COLO829 (cell line): Measurements from ENCODE around the gene KCP.

Experiments
- DNase-seq: peaks from one replicate; pipeline ENCODE4 v3.0.0; 2012; ENCODE audit warnings: low spot score

The KCP gene

GRCh38 chr7:128939075-128939860 is 28.8 kb upstream of the KCP start:
- no peak for DNase-seq

DNA sequence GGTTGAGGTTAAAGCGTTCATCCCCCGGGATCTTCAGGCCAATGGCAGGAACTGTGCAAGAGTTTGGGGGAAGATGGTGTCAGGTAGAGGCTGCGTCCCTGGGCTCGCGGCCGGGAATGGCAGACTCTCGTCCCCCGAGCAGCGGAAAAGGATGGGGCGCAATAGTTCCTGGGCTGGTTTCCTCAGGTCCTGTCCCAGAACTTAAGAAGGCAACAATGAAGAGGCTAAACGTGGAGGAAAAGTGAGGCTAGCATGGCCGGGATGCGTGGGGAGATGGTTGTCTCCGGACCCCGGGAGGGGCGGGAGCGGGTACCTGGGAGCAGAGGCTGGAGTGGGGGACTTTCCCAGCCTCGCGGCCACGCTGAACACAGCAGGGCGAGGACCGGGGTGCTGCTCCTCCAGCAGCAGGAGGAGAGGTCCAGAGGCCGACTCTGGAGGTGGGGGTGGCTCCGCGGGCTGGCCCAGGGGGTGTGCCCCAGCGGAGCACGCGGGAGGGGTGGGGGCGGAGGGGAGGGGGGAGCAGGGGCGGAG is 28.1 kb upstream of the KCP start:
- no peak for DNase-seq

- peak; percentile 34 for DNase-seq
Observed at GRCh38 chr7:128937647-128938543, 27.4 kb upstream of the KCP start, which contains the start of gene IRF5. Gene IRF5 (plus strand): TSS chr7:128937927. CDS start chr7:128942082, 4,155 bp downstream.

- DNase-seq: no peak
Observed at GRCh38 chr7:128937271-128937646, 26.8 kb upstream of the KCP start.

DNA sequence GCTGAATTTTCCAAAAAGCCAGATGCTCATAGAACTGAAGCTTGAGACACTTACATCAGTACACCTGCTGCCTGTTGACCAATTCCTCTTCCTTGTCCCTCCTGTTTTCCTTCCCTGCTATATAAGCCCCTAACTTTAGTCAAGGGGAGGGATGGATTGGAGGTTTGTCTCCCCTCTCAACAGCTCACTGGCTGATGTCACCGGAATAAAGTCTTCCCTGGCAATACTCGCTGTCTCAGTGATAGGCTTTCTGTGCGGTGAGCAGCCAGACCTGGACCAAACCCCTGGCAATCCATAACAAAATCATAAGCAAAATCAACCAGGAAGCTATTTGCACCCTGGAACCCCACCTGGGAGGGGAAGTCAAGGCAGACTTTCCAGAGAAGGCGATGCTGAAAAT is 26.3 kb upstream of the KCP start:
- DNase-seq: no peak

DNA sequence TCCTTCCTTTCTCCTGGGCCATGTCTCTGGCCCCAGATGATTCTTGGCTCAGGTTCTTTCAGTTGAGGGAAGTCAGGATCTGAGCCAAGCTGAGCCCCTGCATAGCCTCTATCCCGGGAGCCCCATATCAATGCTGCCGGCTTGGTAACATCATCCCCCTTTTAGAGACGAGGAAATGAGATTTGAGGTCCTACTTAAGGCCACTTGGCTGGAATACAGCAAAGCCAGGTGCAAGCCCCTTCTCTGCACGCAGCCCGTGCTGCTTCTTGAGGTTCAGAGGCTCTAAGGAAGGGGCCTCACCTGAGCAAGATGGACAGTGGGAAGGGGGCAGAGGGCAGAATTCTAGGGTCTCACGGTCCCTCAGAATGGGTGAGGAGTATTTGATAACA is 24.8 kb upstream of the KCP start:
- DNase-seq: no peak

- DNase-seq: no peak
Observed at GRCh38 chr7:128934361-128935341, 24.1 kb upstream of the KCP start.

DNA sequence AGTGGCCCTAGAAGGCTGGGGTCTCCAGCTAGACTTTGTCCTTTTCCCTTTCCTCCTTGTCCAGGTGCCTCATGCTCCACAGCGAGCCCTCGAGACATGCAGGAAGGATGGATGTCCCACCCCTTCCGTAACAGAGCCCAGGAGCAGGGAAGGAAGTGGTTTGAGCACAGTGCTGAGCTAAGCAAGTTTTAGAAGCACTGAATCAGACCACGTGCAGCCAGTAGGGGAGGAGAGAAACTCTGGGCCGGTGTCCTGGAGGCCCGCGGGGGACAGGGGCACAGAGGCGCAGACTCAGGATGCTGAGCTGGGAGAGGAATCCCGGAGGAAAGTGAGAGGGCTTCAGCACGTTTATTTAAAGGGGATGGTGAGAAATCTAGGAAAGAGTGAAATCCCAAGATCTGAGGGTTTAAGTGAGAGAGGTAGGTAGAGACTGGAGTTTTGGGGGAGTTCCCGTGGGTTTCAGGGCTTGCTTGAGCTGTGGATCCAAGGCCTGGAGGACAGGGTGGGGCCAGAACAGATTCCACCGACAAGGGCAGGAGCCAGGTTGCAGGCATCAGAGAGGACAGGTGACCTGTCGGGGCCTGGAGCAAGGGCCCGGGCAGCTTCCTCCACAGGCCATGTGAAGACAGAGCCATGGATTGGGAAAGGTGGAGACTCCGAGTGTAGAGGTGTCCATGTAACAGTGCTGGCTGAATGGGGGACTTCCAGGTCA is 22.8 kb upstream of the KCP start:
- no peak for DNase-seq

DNA sequence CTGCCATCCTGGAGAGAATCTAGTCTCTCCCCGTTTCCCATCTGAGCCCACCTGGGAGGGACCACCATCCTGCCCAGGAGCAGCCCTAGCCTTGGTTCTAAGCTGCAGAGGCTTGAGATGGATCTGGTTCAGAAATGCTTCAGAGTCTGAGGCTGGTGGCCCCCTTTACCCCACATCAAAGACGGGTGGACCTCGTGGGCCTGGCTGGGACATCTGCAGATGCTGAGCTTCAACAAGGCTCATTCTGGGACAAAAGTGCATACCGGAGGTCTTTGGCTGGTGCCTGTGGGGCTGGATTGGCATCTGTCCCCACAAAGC is 22.3 kb upstream of the KCP start:
- no peak for DNase-seq

DNA sequence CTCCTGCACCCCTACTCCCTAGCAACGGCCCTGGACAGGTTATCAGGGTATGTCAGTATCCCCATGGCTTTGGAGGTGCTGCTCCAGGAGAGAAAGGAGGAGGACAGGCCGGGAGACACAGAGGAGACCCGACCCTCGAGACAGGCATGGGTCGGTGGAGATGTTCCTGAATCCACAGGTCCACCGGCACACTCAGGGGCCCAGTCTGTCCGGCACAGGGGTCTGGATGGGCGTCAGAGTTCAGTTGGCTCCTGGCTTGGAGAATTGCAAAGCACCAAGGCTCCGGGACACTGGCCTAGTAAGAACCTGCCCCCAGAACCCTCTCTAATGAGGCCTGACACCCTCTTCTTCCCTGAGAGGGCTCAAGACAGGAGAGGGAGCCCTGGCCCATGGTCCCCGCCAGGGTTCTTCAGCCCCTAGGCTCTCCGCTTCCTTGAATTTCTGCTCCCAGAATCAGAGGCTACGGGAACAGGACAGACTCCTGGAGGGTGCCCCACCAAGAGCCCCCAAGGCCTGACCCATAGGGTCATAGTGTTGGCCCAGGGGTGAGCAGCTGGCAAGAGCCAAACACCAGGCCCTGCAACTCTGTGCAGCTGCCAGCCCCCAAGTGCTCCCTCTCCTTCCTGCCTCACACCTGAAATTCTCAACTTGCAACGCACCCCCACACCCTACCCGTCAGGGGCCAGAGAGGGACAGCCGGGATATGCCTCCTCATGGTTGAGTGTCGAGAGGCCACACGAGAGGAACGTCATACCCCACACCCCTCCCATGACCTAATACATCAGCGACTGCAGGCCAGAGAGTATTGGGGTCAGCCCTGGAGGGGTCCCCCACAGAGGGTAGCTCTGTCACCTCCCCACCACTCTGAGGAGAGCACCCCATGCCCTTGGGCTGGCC is 21.7 kb upstream of the KCP start:
- DNase-seq: no peak

GRCh38 chr7:128931190-128931798 is 20.8 kb upstream of the KCP start:
- DNase-seq: no peak

DNA sequence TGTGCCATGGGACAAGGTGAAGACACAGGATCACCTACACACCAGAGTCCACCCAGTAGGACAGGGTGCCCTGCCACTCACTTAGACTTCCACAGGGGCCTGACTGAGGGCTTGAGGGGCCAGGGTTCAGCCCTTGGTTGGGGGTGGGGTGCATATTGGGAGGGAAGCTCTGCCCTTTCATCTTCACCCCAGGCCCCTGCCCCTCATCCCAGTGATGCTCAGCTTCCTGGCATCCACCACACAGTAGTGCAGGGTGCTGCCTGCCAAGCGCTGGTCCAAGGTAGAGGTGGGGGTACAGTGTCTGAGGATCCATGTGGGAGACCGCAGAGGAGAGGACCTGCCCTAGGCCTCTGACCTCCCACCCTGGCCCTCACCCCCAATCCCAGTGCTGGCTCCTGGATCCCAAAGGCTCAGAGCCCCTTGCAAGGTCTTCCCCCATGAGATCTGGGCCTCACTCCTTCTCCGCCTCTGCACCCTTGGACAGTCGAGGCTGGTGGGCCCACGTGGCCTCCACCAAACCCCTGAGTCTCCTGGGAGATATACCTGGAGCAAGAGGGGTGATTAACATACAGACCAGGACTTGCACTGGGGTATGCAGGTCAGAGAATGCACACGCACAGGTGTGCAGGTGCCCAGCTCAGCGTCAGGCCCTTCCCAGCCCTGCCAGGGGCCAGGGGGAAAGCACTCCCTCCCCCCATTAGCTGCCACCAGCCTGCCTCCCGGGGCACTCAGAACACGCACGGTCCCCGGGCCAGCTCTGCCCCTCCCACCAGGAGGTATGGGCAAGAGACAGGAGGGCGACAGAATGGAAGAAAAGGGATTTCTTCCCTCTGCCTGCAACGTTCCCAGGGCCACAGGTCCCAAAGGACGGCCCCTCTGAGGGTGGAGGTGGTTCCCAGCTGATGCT is 18.6 kb upstream of the KCP start:
- DNase-seq: no peak

GRCh38 chr7:128928159-128928813 is 17.8 kb upstream of the KCP start:
- DNase-seq: no peak

GRCh38 chr7:128924707-128925588 is 14.4 kb upstream of the KCP start:
- DNase-seq: no peak

DNA sequence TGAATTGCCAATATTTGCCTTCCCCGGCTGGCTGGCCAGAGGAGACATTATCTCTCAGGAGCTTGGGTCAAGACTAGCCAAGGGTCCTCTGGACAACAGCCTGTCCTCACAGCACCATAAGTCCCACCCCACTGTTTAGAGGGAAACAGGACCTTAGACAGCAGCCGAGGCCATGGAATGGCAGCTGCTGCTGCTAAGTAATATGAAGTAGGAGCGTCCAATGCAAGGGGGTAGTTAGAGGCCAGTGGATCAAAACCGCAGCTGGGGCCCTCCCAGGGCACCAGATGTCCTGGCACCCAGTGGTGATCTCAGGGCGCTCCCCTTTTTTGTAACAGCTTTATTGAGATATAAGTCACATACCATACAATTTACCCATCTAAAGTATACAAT is 12.9 kb upstream of the KCP start:
- DNase-seq: no peak

DNA sequence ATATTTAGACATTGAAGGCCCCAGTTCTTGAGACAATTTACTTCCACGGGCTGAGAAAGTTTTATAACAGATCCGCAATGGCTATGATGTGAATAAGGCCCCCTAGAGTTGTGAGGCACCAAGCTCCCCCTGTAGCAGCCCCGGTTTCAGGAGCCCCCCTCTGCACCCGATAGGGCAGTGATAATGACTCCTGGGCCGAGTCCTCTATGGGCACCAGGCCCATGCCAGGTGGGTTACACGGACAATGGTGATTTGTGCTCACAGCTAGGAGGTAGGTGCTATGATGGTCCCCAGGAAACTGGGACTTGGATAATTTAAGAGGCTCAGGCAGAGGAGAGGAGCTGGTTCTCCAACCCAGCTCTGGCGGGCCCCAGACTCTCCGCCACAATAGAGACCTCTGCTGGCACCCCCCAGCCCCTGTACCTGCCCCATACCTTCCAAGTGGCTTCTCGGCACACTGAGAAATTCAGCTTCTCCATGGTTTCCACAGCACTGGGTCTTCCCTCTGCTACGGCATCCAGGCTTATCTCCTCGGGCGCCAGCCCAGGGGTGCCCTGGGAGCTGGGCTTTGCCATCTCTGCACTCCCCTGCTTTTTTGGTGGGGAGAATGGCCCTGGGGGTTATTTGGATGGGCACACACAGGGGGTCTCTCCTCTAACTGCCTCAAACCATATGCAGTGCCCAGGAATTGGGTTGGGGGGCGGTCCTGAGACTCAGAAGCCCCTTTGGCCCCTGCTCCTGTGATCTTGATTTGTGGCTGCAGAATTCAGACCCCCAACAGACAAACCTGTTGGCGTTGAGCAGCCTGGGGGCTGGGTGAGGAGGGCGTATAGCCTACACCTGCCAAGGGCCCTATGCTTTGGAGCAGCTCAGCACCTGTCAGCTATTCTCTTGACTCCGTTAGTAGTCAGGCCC is 12.2 kb upstream of the KCP start:
- no peak for DNase-seq
